Hepatocyte (in vitro differentiated cells): Measurements from ENCODE around the gene DNAJA3. TPM values are rescaled to one million over a fixed set of nuclear protein-coding genes. Genes with fewer than 3 reads are reported as not detected.

Experiments used
- DNase-seq: peaks from one replicate; pipeline ENCODE4 v3.0.0-alpha.2; 2016; ENCODE audit warnings: low spot score
- H2AFZ ChIP-seq: fragments of 200-600 bp; sonication (generic); 2 replicates; pipeline ENCODE4 v1.6.0; 2016; ENCODE audit warnings: antibody characterized with exemption, mild to moderate bottlenecking
- H3K27ac ChIP-seq: fragments of 200-600 bp; sonication (generic); 2 replicates; pipeline ENCODE4 v1.5.1; 2016; ENCODE audit warnings: mild to moderate bottlenecking
- H3K27me3 ChIP-seq: fragments of 200-600 bp; sonication (generic); 2 replicates; pipeline ENCODE4 v1.6.1; 2016
- H3K36me3 ChIP-seq: fragments of 200-600 bp; sonication (generic); replicated peaks from 2 replicates; pipeline ENCODE4 v1.5.1; 2016; ENCODE audit warnings: low read depth; ENCODE audit not compliant: insufficient read depth
- H3K4me1 ChIP-seq: fragments of 200-600 bp; sonication (generic); 2 replicates; pipeline ENCODE4 v1.5.1; 2016; ENCODE audit warnings: mild to moderate bottlenecking, moderate library complexity; ENCODE audit not compliant: insufficient read depth
- H3K4me2 ChIP-seq: fragments of 200-600 bp; sonication (generic); 2 replicates; pipeline ENCODE4 v1.6.0; 2016
- H3K4me3 ChIP-seq: fragments of 200-600 bp; sonication (generic); 2 replicates; pipeline ENCODE4 v1.5.1; 2016; ENCODE audit warnings: mild to moderate bottlenecking
- H3K79me2 ChIP-seq: fragments of 200-600 bp; sonication (generic); 2 replicates; pipeline ENCODE4 v1.6.0; 2017; ENCODE audit warnings: mild to moderate bottlenecking
- H3K9me2 ChIP-seq: fragments of 200-600 bp; sonication (generic); replicated peaks from 2 replicates; pipeline ENCODE4 v1.6.0; 2017; ENCODE audit warnings: mild to moderate bottlenecking; ENCODE audit not compliant: insufficient read depth
- H3K9me3 ChIP-seq: fragments of 200-600 bp; sonication (generic); 2 replicates; pipeline ENCODE4 v1.5.1; 2016; ENCODE audit warnings: low read depth, mild to moderate bottlenecking
- H4K20me1 ChIP-seq: fragments of 200-600 bp; sonication (generic); 2 replicates; pipeline ENCODE4 v1.6.0; 2016; ENCODE audit warnings: mild to moderate bottlenecking; ENCODE audit not compliant: insufficient read depth, poor library complexity, severe bottlenecking
- CTCF ChIP-seq: fragments of 200-600 bp; sonication (generic); IDR thresholded peaks from 2 replicates; pipeline ENCODE4 v1.5.1; 2016; ENCODE audit warnings: antibody characterized with exemption, mild to moderate bottlenecking; ENCODE audit not compliant: poor library complexity
- EZH2 ChIP-seq: fragments of 200-600 bp; sonication (generic); IDR thresholded peaks from 2 replicates; pipeline ENCODE4 v1.6.1; 2016; ENCODE audit warnings: antibody characterized with exemption, mild to moderate bottlenecking, borderline replicate concordance
- EZH2phosphoT487 ChIP-seq: fragments of 200-600 bp; sonication (generic); IDR thresholded peaks from one replicate; pipeline ENCODE4 v1.6.1; 2018; ENCODE audit warnings: antibody characterized with exemption, mild to moderate bottlenecking, low read depth, moderate library complexity; ENCODE audit not compliant: unreplicated experiment, severe bottlenecking
- WGBS: methylation state at CpG from one replicate; pipeline ENCODE4 v1.1.6; 2016; ENCODE audit warnings: low lambda C conversion rate; ENCODE audit errors: missing lambda C conversion rate; 5-methylcytosine and 5-hydroxymethylcytosine counted together
- polyA plus RNA-seq: library from polyadenylated mRNA; unstranded; fragments of >200 nt; fragmentation: Nextera tagmentation; extraction: Ambion mirVana; gene quantifications from 2 replicates; pipeline ENCODE4 v1.2.1, GENCODE V29; 2016
- total RNA-seq: library from RNA; depleted of rRNA; stranded (reverse); fragments of >200 nt; gene quantifications from 2 replicates; pipeline ENCODE4 v1.2.3, GENCODE V29; 2014

DNAJA3 gene
- total and polyA plus RNA-seq, 2 experiments from 2014 or later = 58.8 to 59.2 TPM

GRCh38 chr16:4377573-4378154 lies 48.0 kb upstream of the DNAJA3 start:
- no peaks in the 10 kb centered on the region for H3K36me3 ChIP-seq
- no peak overlapping the region for H3K4me3 ChIP-seq
- DNase-seq = no peak
- peaks cover 37% of the 10 kb centered on the region for H4K20me1 ChIP-seq
- H3K4me1 ChIP-seq = peaks cover 43% of the 10 kb centered on the region
- TF ChIP-seq CTCF (no peak), EZH2 (no peak), EZH2phosphoT487 (no peak)
- no peaks in the 10 kb centered on the region for H3K27me3 ChIP-seq
- H3K9me2 ChIP-seq = no peaks in the 10 kb centered on the region
- peaks cover 52% of the 10 kb centered on the region for H3K79me2 ChIP-seq
- peak overlapping the region; percentile 66 for H3K4me2 ChIP-seq
- WGBS = 77% methylated on average over 12 of the region's 12 CpGs
- H3K27ac ChIP-seq = peak overlapping the region; percentile 95
- H2AFZ ChIP-seq = no peak overlapping the region
- H3K9me3 ChIP-seq = no peaks in the 10 kb centered on the region

DNA sequence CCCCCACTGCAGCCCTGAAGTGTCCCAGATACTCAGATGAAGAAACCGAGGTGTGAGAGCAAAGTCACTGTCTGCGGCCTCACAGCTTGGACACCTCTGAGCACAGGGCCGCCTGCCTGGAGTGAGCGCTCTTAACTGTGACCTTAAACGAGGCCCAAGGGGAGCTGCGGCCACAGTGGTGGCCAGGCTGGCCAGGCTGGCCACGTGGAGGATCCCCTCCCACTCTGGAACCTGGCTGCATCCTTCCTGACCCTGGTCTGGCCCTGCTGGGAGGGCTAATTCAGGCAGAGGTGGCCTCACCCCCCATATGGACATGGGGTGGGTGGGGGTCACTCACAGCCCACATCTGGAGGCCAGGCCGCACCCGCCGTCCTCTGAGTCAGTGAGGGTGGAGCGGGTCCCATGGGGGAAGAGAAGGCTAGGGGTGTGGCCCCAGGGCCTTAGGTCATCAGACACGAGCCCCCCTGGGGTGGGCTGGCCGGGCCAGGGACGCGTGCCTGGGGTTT lies 47.5 kb upstream of the DNAJA3 start:
- Histone ChIP-seq H3K36me3 (no peaks in the 10 kb centered on the region), H3K4me3 (no peak overlapping the region), H4K20me1 (peaks cover 33% of the 10 kb centered on the region), H3K27me3 (no peaks in the 10 kb centered on the region), H3K9me3 (no peaks in the 10 kb centered on the region), H3K27ac (no peak overlapping the region), H3K79me2 (peaks cover 47% of the 10 kb centered on the region), H2AFZ (no peak overlapping the region), H3K9me2 (no peaks in the 10 kb centered on the region), H3K4me2 (no peak overlapping the region), H3K4me1 (peaks cover 39% of the 10 kb centered on the region)
- WGBS = 85% methylated on average over 15 of the region's 15 CpGs
- no peak for TF ChIP-seq CTCF
- no peak for TF ChIP-seq EZH2phosphoT487
- no peak for TF ChIP-seq EZH2
- DNase-seq = no peak

- no peak overlapping the region for H3K4me3 ChIP-seq
- peaks cover 27% of the 10 kb centered on the region for H4K20me1 ChIP-seq
- no peak overlapping the region for H3K4me2 ChIP-seq
- H3K79me2 ChIP-seq = peaks cover 41% of the 10 kb centered on the region
- no peak for DNase-seq
- H3K4me1 ChIP-seq = peaks cover 34% of the 10 kb centered on the region
- no peaks in the 10 kb centered on the region for H3K36me3 ChIP-seq
- H2AFZ ChIP-seq = no peak overlapping the region
- TF ChIP-seq CTCF (no peak), EZH2 (no peak), EZH2phosphoT487 (no peak)
- H3K27ac ChIP-seq = no peak overlapping the region
- H3K9me2 ChIP-seq = no peaks in the 10 kb centered on the region
- 95% methylated on average over 21 of the region's 21 CpGs for WGBS
- no peaks in the 10 kb centered on the region for H3K9me3 ChIP-seq
- H3K27me3 ChIP-seq = no peaks in the 10 kb centered on the region
Measured at GRCh38 chr16:4378999-4379690, 46.5 kb upstream of the DNAJA3 start.
